HG03571 (cell line): Measurements from ENCODE around the gene BTN1A1.
"Not testable (repeated sequence)": the region's sequence is repeated elsewhere in the genome, so short reads cannot be mapped to it uniquely, and the experiment has no call there.

Source experiments
- ATAC-seq: cut with Tn5 transposase; IDR thresholded peaks from one replicate; pipeline ENCODE4 v1.9.1; 2021; ENCODE audit not compliant: unreplicated experiment

The BTN1A1 gene

GRCh38 chr6:26536571-26537159, 36.6 kb downstream of the BTN1A1 start:
- ATAC-seq: no peak

DNA sequence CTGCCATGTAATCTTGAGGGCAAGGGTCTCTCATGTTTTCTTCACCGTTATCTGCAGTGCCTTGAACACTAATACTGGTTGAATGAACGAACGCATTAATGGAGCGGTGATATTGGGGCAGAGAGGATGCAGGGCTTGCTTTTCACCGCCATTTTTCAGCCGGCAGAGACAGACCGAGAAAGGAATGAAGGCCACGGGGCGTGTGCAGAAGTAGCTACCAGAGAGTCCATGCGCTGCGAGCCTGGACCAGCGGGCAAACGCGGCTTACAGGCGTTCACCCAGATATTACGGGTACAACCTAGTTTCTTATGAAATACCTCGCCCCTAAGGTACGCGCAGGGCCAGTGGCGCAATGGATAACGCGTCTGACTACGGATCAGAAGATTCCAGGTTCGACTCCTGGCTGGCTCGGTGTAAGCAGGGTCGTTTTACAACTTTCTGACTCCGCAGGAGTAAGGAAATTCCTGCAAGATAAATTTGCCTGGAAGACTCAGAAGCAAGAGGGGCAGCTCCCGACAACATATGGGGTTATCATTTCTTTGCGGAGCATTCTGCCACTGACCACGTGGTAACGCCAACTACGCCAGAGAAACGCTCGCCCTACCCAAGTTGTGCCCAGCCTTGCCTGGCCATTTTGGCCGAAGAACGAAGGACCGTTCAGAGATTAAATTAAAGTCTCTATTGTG, 37.2 kb downstream of the BTN1A1 start:
- peak; percentile 38 for ATAC-seq

DNA sequence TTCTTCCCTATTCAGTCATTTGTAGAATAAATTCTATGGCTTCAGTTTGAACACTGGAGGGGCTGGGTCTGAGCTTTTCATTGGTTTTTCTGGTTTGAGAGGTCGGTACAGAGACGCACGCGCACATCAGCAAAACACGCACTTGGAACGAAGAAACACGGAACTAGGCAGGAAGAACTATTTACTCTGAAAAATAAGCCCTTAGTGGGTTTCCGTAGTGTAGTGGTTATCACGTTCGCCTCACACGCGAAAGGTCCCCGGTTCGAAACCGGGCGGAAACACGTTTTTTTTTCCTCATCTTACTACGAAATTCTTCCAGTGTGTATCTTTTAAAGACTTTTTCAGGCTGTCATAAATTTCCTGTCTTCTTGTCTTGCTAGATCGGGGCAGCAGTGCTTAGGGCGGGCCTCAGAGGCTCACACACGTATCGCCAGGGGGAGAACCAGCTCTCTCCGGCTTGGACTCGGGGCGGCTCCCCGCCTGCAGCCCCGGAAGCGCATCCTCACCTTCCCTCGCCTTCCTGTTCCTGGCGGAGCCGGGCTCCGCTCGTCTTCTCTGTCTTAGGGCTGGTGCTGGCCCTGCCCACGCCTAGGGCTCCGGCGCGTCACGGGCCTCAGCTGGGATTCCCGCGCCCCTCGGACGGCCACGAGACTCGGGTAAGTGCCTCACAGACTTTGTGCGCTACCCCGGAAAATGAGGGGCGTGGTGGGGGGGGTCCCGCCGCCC, 37.9 kb downstream of the BTN1A1 start, which contains the start of gene HMGN4:
HMGN4 (plus strand) TSS at position 521 of the 726 bp plus-strand sequence. CDS start 6,841 bp downstream, outside the sequence.
- ATAC-seq: peak; percentile 42

- ATAC-seq: no peak
Measured at GRCh38 chr6:26538572-26538902, 38.4 kb downstream of the BTN1A1 start.

- no peak for ATAC-seq
Measured at GRCh38 chr6:26539071-26539615, 39.0 kb downstream of the BTN1A1 start.

- ATAC-seq: no peak
Measured at GRCh38 chr6:26541579-26541978, 41.5 kb downstream of the BTN1A1 start.

DNA sequence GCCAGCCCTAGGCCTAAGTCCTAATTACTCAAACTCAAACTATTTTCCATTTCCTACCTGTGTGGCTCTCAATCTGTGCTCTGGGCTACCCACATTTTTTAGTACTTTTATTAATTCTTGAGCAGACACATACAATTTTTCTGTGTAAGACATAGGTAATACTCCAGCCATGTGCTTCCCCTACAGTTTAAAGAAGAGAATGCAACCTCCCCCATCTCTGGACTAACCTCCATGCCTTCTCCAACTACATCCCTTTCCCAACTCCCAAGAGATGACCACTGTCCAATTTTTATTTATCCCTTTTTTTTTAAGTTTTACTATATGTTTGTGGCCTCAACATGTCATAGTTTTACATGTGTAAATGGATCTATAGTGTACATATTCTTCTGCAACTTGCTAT, 43.9 kb downstream of the BTN1A1 start:
- no peak for ATAC-seq

GRCh38 chr6:26544473-26544872, 44.4 kb downstream of the BTN1A1 start:
- no peak for ATAC-seq

DNA sequence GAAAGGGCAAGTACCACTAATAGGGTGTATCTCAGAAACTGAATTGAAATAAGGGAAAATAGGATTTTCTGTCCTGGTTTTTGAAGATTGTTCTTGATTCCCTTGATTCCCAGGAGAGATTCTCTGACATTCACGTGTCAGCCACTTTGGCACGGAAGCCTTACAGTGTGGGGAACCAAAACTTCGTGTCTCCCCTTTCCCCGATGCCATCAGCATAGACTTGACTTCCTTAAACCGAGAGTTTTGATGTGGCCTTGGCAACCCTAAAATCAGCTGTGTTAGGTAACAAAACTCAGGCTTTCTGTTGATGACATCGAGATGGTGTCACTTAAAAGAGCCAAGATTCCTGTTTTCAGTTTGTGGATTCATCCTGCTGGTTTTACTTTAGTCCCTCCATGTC, 45.5 kb downstream of the BTN1A1 start:
- ATAC-seq: no peak

DNA sequence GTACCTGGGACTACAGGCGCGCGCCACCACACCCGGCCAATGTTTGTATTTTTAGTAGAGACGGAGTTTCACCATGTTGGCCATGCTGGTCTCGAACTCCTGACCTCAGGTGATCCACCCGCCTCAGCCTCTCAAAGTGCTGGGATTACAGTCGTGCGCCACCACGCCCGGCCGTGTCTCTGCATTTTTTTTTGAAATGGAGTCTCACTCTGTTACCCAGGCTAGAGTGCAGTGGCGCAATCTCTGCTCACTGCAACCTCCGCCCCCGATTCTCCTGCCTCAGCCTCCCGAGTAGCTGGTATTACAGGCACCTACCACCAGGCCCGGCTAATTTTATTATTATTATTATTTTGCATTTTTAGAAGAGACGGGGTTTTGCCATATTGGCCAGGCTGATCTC, 47.3 kb downstream of the BTN1A1 start:
- not testable (repeated sequence) for ATAC-seq

GRCh38 chr6:26550250-26550993, 50.3 kb downstream of the BTN1A1 start:
- peak; percentile 32 for ATAC-seq

GRCh38 chr6:26552205-26552604, 52.1 kb downstream of the BTN1A1 start:
- no peak for ATAC-seq

GRCh38 chr6:26552640-26553188, 52.6 kb downstream of the BTN1A1 start:
- ATAC-seq: no peak

- ATAC-seq: peak; percentile 38
Measured at GRCh38 chr6:26553264-26553634, 53.1 kb downstream of the BTN1A1 start.

DNA sequence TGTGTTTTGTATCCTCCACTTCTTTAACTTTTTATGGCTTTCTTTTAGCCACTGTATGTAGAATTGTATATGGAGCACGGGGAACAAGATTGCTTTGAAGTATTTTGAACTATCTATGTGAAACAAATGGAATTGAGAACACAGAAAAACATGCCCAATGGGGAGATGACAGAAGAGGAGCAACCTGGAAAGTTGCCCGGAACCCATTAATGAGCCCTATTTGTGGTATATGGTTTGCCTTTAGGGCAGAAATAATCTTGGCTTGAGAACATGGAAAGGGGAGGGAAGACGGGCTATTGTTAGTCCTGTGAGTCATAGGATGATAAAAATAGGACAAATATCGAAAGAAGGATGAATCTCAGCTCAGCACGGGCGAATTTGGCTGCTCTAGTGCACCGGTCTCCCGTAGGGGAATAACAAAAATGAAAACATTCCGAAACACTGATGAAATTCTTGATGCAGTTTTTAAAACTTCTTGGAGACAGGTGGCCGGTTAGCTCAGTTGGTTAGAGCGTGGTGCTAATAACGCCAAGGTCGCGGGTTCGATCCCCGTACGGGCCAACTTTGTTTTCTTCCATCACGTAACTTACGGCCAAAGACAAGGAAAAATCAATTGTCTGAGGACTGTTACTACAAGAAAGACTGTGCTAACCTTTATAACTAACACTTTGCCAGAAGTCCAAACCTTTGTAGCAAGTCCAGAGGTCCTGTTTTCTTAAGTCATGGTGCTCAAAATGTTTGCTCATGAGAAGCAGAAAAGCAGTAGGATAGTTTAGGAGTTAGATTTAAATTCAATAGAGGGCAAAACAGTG, 53.7 kb downstream of the BTN1A1 start:
- peak; percentile 28 for ATAC-seq

DNA sequence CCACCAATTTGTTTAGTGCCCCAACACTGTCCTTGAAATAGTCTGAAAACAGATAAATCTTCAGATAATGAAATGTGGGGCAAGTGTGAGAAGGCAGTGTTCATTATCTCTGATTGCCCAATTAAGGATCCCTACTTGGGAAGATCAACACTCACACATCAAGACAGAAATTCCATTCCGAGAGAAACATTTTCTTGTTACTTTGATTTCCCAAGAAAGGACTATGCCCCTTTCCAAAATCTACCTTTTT, 54.3 kb downstream of the BTN1A1 start:
- ATAC-seq: no peak

DNA sequence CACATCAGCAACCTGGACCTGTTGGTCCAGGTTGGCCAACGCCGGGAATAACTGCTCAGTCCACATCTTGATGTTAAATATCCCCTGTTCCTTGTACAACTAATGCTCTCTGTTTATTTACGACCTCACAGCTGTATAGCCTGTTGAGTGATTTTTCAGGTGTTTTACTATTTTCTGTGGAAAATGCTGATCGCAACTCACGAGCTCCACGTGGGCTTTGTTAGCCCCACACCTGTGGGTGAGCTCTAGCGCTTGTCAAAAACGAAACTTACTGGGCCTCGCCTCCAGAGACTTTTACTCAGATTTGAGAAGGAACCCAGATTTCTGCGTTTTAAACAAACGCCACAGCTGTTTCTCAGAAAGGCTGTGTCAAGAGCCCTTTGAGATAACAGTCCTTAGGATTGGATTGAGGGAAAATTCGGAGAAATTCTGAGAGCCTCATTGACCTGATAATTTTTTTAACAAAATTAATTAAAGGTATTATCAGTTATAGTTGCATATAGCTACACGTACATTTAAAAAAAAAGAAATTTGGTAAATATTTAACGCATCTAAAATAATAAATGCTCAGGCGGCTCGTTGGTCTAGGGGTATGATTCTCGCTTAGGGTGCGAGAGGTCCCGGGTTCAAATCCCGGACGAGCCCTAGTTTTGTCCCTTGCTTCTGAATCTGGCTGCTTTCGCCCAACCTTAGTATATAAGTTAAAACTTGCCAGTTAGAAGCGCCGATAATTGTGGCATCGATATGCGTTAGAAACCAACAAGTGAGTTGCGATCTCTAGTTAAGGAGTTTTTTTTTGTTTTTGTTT, 54.8 kb downstream of the BTN1A1 start:
- no peak for ATAC-seq

GRCh38 chr6:26555505-26556262, 55.6 kb downstream of the BTN1A1 start:
- ATAC-seq: no peak
